Gastrocnemius medialis (tissue), 4 donors: ENCODE results near the gene CGNL1.

Experiments used
- CTCF ChIP-seq, 5 experiments: fragments of 450-650 bp in 3 of 5; fragments of 200-600 bp in 2 of 5; sonication (generic) in 2 of 5; IDR thresholded peaks in 4 of 5; conservative IDR thresholded peaks in 1 of 5; 1 replicate in 4 of 5; 2 replicates in 1 of 5; pipeline ENCODE4 v1.5.1; 2016 to 2019; ENCODE audit warnings: antibody characterized with exemption in 5 of 5, mild to moderate bottlenecking in 3 of 5, moderate library complexity in 3 of 5
- POLR2A ChIP-seq, 2 donors: fragments of 450-650 bp; IDR thresholded peaks; one replicate each; pipeline ENCODE4 v1.6.1; 2017; ENCODE audit warnings: antibody characterized with exemption in 2 of 2, mild to moderate bottlenecking in 2 of 2, moderate library complexity in 2 of 2

GRCh38 chr15:57451555-57451954, 75.2 kb downstream of the CGNL1 start:
- TF ChIP-seq CTCF (IDR thresholded peaks at IDR 0.05 in 4 of 5, conservative IDR thresholded peaks at IDR 0.05 in 1 of 5) (no peak), POLR2A (IDR thresholded peaks at IDR 0.05) (no peak)
